Measurements from ENCODE around the gene SEPTIN11.

SEPTIN11 gene

DNA sequence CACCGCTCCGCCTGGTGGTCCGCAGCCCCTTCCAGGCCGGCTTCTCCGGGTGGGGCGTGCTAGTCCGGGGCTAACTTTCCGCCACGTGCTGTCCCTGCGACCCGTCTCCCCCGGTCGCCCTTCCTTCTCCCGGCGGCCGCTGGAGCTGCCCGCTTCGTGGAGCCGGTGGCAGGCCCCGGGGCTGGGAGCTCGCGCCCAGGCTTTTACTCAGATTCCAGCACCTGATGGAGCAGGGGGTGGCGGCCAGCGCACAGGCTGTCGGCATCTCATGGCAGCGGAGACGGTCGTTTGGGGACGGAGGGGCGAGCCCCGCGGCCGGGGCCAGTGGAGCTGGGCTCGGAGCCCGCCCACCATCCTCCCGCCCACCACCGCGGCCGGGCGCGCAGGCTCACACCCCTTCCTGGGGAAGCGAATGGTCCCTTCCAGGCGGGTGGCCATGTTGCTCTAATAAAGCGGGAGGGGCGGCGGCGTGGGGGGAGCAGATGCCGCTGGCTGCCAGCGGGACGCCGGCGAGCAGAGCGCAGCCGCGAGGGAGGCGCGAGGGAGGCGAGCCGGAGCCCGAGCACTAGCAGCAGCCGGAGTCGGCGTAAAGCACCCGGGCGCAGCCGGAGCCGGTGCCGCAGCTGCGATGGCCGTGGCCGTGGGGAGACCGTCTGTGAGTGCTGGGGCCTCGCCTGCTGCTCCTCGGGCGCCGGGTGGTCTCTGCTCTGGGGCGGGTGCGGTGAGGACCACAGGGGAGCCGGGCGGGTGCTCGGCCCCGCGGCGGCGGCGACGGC is at the start of gene SEPTIN11:
Gene SEPTIN11 (plus strand): TSS at position 477 of the 776 bp plus-strand sequence. CDS start 152 bp downstream, at position 629.
- DNase-seq = peak; percentile 73 to 78

DNA sequence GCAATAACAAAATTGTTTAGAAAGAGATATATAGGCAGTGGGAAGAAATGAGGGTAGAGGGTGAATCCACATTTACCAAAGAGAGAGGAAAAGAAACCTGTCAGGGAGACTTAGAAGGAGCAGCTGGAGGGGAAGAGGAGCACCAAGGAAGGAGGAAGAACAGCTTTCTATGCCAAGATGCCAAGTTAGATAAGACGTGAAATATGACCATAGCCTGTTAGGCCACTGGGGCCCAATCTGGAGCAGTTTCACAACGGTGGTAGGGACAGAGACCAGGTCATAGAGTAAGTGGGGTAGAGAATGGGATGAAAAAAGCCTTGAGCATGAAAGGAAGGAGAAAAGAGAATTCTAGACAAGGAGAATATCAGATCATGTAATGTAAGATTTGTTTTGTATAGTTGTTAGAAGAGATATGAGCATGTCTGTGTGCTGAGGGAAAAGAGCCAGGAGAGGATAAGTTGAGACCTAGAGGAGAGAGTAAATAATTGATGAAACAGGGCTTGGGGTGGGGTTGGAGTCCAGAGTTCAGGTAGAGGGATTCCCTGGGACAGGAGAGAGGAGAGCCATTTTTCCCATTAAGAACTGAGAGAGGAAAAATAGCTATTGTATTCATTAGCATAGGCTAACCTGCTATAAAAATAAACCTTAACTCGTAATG is 47.2 kb upstream of the SEPTIN11 start:
- DNase-seq = no peak

- no peak for DNase-seq
These were observed 44.8 kb upstream of the SEPTIN11 start for GRCh38 chr4:76904646-76905190.

GRCh38 chr4:76905521-76905920 is 44.0 kb upstream of the SEPTIN11 start:
- no peak for DNase-seq

- no peak for DNase-seq
These were observed 39.8 kb upstream of the SEPTIN11 start for GRCh38 chr4:76909711-76910110.

GRCh38 chr4:76920715-76921114 is 28.8 kb upstream of the SEPTIN11 start:
- no peak for DNase-seq

GRCh38 chr4:76923619-76924357 is 25.8 kb upstream of the SEPTIN11 start:
- DNase-seq = no peak

GRCh38 chr4:76926841-76927240 is 22.7 kb upstream of the SEPTIN11 start:
- DNase-seq = no peak

GRCh38 chr4:76930685-76931084 is 18.9 kb upstream of the SEPTIN11 start:
- no peak for DNase-seq

- DNase-seq = no peak
These were observed 18.5 kb upstream of the SEPTIN11 start for GRCh38 chr4:76931087-76931486.

- no peak for DNase-seq
These were observed 17.8 kb upstream of the SEPTIN11 start for GRCh38 chr4:76931576-76932276.

- no peak for DNase-seq
These were observed 10.4 kb upstream of the SEPTIN11 start for GRCh38 chr4:76939184-76939583.

DNA sequence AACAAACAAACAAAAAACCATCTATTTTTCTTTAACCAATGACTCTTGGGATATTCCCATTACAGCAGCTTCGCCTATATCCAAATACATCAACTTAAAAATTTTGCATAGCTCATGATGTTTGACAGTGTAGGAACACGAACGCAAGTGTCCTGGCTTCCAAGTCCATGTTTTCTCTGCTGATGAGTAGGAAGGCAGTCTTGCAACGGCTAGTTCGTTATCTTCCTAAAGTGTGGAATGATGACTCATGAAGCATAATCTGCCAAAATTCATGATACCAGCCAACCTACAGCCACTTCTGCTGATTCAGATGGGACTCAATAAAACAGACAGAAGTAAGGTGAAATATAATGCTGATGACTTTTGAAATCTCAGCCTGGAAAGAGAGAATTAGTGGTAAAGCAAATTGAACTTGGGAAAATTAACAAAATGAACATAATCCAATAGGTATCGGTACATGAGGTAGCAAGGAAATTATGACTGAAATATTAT is 6.4 kb upstream of the SEPTIN11 start:
- no peak for DNase-seq

- DNase-seq = no peak
These were observed 5.8 kb upstream of the SEPTIN11 start for GRCh38 chr4:76943790-76944189.

DNA sequence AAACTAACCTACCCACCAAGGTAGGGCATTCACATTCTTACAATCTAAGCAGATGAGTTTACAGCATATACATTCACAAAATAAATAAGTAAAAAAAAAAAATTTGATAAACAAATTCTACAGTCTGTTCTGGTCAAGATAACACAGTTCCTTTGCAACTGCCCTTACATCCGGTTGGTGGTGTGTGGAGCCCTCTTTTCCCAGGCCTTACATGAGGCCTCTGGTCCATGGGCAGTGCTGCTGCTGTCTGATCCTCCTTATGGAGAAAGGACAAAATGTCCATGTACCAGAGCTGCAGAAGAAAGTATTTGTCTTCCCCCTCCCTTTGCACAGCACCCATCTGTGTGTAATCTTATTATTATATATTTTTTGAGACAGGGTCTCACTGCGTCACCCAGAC is 2.2 kb upstream of the SEPTIN11 start:
- no peak for DNase-seq

DNA sequence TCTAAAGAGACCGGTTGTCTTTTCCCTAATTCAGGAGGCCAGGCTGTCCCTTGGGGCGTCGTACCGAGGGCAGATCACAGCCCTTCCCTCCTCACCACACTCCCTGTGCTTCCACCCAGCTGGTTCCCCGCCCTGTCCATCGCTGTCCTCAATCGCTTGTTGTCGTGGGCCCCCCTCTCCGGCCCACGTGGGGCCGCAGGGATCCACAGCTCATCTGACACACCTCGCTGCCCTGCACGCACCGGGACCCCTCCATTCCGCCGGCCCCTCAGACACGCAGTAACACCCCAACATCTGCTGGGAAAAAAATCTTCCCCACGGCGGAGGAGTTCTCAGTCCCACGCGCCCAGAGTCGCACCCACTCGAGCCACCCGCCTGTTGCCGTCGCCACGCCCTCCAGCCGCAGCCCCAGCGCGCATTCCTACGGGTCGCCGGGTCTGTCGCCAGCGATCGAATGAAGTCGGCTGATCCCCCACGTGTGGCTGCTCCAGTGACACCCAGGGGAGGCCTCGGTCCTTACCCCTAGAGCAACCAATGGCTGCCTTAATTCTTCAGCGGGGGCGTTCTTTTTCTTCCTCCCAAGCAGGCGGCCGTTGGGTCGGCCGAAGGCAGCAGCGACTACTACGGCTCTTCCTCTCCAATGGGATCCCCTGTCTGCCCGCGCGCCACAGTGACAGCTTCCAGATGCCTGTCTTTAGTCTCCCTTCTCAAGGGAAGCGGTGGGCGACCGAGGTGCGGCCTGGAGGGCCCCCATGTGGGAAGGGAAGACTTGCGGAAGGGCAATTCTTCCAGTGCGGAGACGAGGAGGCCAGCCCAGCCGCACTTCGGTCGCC is 893 bp upstream of the SEPTIN11 start:
- peak; percentile 40 to 74 for DNase-seq

DNA sequence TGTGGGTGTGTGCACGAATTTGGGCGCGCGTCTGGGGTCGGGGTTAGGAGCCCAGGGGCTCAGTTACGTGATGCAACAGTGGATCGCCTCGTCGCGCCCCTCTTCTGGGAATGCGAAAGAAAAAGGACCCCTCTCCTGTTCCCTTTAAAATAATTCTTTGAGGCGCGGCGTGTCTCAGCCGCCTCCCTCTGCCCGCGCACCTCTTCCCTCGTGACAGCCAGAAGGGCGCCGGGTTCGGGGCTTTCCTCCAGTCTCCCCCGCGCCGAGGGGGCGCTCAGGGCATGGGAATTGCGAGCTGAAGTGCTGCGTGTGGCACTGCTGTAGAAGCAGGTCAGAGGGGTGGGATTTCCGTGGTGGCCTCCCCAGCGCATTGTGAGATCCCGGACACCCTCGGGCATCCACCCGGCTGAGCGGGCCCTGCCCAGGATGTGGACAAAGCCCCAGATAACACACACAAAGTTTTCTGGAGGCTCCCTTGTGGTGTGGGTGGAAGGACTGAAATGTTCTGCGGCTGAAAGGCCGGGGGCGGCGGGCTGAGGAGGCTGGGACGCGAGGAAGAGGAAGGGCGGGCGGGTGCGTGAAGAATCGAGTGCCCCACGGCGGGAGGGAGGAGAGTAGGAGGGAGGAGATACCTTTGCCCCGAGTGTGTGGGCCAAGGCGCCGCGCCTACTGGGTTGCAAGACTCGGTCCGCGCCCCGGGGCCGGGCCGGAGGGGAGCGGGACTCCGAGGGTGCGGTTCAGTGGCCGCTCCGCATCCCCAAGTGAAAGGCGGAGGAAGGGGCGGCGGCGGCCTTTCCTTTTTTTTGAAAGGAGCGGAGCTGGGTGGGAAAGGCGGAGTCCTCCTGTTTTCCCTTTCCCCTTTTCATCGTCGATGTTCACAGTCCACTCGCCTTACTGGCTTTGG is 752 bp downstream of the SEPTIN11 start:
- peak; percentile 58 to 70 for DNase-seq

DNA sequence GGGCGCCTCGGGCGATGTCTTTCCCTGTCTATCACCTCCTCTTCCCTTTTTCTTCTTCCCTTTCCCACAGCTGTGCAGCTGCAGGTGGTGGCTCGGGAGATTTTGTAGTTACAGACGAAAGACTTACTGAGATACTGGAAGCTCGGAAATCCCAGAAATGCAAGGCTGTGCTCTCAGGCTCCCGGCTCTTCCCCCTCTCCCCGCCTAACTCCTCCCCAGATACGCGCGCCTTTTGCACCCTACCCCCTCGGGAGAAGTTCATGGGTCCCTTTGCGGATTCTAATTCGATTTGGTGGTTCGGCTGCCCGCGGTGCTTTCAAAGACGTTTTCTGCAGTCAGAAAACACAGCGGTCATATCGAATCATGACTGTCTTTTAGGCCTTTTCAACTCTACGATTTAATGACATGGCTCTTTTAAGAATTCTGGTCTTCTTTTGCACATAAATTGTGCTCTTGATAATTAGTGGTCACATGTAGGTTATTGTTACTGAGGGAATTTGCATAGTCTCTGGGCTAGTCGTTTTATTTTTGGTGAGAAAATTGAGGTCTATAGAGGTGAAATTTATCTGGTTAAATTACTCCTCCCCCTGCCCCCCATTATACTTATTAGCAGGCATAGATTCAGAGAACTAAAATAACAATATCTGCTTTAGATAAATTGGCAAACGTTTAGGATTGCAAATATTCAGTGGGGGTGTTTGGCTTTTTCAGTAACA is 1.6 kb downstream of the SEPTIN11 start:
- DNase-seq = no peak

GRCh38 chr4:76951672-76952010 is 2.1 kb downstream of the SEPTIN11 start:
- DNase-seq = no peak

DNA sequence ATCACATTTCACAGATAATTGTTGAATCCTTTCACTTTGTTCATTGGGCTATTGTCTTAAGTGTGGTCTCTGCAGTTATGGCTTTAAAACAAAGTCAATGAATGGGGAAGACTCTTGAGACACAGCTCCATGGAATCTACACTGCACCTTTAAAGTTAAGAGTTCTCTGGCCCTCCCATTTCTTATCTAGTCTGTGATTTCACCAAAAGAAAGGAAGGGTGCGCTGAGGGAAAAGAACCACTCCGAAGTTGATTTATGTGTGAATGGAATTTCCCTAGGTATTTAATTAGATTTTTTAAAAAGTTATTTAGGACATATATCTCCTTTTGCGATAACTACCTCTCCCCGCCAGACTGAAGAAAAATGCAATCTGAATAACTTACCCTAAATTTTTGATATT is 2.5 kb downstream of the SEPTIN11 start:
- no peak for DNase-seq

All from stimulated activated CD4-positive, alpha-beta T cell treated with anti-CD3 and anti-CD28 coated beads, Interleukin-4, amount 100 ng/mL, for 4 hours (primary cell).